Stimulated activated CD8-positive, alpha-beta memory T cell treated with anti-CD3 and anti-CD28 coated beads, Interleukin-15, amount 100 ng/mL, for 1 hour (primary cell): ENCODE measurements around the gene G2E3.
"Not testable (repeated sequence)": the region's sequence is repeated elsewhere in the genome, so short reads cannot be mapped to it uniquely, and the experiment has no call there.

Experiments
- DNase-seq: peaks from one replicate; pipeline ENCODE4 v3.0.0-alpha.2; 2020; ENCODE audit warnings: low read depth

The G2E3 gene

DNA sequence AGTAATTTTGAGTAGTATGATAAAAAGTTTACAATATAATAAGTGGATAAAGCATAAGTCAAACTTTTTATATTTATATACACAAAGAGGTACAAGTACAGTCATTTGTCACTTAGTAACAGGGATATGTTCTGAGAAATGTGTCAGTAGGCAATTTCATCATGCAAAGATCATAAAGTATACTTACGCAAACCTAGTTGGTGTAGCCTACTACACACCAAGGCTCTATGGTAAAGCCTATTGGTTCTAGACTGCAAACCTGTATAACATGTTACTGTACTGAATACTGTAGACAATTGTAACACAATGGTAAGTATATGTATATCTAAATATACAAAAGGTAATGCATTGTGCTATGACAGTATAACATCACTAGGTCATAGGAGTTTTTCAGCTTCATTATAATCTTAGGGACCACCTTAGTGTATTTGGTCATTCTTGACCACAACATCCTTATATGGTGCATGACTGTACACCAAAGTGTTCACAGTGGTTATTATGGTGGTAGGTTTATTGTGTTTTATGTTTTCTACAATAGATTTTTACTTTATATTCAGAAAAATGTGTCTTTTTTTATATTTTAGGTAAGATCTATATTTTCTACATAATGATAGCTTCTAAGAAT is 48.3 kb downstream of the G2E3 start:
- no peak for DNase-seq

- DNase-seq = no peak
Measured at GRCh38 chr14:30608533-30609006, 49.6 kb downstream of the G2E3 start.

- no peak for DNase-seq
Measured at GRCh38 chr14:30610787-30611343, 51.9 kb downstream of the G2E3 start.

DNA sequence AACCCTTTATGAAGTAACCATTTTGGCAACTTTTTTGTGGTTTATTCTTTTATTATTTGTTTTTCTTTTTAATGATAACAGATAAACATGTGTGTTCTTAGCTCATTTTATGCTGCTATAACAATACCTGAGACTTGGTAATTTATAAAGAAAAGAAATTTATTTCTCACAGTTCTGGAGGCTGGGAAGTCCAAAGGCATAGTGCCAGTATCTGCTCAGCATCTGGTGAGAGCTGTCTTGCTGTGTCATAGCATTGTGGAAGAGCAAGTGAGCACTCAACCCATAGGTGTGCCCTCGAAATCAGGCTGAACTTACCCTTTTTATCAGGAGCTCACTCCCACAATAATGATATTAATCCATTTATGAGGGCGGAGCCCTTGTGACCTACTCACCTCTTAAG is 55.2 kb downstream of the G2E3 start:
- DNase-seq = no peak

DNA sequence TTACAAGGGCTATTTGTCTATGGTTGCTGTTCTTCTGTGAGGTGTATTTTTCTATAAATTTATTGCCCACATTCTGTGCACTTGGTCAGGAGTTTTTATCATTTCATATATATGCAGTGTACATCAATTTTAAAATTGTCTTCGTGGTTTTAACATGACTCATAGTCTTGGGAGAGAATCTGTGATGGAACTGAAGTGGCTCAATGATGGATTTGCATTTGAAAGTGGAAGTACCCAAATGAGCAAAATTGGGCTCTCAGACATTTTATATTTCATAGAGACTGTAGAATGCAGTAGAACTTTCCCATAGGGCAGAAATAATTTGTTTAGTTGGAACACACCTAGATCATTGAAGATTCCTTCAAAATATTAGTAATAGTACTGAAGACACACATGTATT is 61.2 kb downstream of the G2E3 start:
- DNase-seq = no peak

DNA sequence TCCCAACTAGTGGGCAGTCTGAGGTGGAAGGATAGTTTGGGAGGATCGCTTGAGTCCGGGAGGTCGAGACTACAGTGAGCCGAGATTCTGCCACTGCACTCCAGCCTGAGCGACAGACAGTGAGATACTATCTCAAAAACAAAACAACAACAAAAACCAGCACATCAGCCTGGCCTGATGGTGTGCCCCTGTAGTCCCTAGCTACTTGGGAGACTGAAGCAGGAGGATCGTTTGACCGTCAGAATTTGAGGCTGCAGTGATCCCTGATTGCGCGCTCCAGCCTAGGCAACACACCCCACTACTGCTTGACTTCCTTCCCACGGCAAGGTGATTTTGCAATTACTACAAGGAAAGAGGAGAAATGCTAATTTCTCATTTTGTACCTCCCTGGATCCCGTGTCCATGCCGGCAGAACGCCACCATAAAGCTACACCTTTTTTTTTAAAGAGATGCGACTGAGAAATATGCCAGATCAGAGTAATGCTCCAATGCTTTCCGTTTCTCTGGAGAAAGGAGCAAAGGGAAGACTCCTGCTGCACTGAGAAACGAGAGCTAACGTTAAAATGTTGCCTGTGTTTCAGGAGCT is 62.5 kb downstream of the G2E3 start:
- DNase-seq = no peak

- DNase-seq = peak; percentile 86
Measured at GRCh38 chr14:30621940-30622830, 63.2 kb downstream of the G2E3 start, which contains the start of gene SCFD1. TSS of gene SCFD1 (plus strand) at chr14:30622319. CDS start at chr14:30622339, 20 bp downstream.

- DNase-seq = no peak
Measured at GRCh38 chr14:30623412-30624131, 64.6 kb downstream of the G2E3 start.

DNA sequence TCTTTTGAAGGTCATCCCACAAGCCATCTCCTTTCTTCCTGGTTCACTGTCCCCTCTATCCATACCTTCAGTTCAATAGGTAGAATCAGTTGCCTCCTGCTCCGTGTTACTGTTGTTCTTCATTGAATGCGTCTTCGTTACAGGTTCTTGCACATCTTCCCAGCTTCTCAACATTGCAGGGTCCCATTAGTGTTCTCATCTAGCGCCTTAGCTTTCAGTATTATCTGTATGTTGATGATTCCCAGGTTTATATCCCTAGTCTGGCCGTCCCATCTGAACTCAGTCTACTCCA is 65.1 kb downstream of the G2E3 start:
- no peak for DNase-seq

GRCh38 chr14:30625533-30625932 is 66.6 kb downstream of the G2E3 start:
- DNase-seq = no peak

- not testable (repeated sequence) for DNase-seq
Measured at GRCh38 chr14:30629432-30629831, 70.5 kb downstream of the G2E3 start.

DNA sequence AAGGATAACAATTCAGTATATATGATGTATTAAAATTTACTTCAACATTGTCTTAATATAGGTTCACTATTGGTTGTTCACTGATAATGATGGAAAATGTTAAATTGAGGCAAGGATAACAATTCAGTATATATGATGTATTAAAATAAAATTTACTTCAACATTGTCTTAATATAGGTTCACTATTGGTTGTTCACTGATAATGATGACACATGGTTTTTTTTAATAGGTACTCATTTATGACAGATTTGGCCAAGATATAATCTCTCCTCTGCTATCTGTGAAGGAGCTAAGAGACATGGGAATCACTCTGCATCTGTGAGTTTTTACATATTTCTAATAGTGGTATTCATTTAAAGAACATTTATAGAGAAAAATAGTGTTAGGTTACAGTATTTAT is 71.3 kb downstream of the G2E3 start:
- DNase-seq = no peak

GRCh38 chr14:30632730-30633129 is 73.8 kb downstream of the G2E3 start:
- DNase-seq = no peak

GRCh38 chr14:30638926-30639325 is 80.0 kb downstream of the G2E3 start:
- no peak for DNase-seq

GRCh38 chr14:30641207-30641606 is 82.2 kb downstream of the G2E3 start:
- no peak for DNase-seq

DNA sequence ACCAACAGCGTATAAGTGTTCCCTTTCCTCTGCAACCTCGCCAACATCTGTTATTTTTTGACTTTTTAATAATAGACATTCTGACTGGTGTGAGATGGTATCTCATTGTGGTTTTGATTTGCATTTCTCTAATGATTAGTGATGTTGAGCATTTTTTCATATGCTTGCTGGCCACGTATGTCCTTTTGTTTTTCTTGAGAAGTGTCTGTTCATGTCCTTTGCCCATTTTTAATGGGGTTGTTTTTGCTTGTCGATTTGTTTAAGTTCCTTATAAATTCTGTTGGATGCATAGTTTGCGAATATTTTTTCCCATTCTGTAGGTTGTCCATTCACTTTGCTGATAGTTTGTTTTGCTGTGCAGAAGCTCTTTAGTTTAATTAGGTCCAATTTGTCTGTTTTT is 85.5 kb downstream of the G2E3 start:
- DNase-seq = not testable (repeated sequence)

DNA sequence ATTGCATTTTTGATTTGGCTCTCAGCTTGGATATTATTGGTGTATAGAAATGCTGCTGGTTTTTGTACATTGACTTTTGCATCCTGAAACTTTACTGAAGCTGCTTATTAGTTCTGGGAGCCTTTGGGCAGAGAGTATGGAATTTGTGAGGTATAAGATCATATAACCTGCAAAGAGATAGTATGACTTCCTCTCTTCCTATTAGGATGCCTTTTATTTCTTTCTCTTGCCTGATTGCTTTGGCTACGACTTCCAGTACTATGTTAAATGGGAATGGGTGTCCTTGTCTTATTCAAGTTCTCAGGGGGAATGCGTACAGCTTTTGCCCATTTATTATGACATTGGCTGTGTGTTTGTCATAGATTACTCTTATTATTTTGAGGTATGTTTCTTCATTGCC is 86.6 kb downstream of the G2E3 start:
- no peak for DNase-seq

- DNase-seq = no peak
Measured at GRCh38 chr14:30648471-30648870, 89.5 kb downstream of the G2E3 start.

- DNase-seq = no peak
Measured at GRCh38 chr14:30651937-30652336, 93.0 kb downstream of the G2E3 start.

- no peak for DNase-seq
Measured at GRCh38 chr14:30655124-30655523, 96.2 kb downstream of the G2E3 start.

GRCh38 chr14:30655658-30656057 is 96.7 kb downstream of the G2E3 start:
- DNase-seq = no peak

DNA sequence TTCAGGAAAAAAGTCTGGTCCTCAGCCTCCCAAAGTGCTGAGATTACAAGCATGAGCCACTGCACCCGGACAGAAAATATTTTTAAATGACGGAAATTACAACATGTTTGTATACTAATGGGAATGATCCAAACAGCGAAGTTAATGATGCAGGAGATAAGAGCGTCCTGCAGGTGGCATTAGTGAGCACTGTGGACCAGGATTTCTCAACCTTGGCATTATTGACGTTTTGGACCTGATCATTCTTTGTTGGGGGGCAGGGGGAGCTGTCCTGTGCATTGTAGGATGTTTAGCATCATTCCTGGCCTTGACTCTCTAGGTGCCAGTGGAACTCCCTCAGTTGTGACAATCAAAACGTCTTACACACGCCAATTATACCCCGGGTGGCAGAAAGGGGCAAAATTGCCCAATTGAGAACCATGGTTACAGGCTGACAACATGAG is 97.3 kb downstream of the G2E3 start:
- DNase-seq = peak; percentile 8
